Activated CD4-positive, alpha-beta T cell treated with anti-CD3 and anti-CD28 coated beads, Interleukin-2, amount 50 U/mL, for 24 hours (primary cell): ENCODE results near the gene BCR.

ENCODE experiments used
- DNase-seq, 2 donors: peaks; one replicate each; pipeline ENCODE4 v3.0.0-alpha.2; 2020; ENCODE audit warnings: low read depth in 1 of 2, low spot score in 1 of 2

BCR gene

DNA sequence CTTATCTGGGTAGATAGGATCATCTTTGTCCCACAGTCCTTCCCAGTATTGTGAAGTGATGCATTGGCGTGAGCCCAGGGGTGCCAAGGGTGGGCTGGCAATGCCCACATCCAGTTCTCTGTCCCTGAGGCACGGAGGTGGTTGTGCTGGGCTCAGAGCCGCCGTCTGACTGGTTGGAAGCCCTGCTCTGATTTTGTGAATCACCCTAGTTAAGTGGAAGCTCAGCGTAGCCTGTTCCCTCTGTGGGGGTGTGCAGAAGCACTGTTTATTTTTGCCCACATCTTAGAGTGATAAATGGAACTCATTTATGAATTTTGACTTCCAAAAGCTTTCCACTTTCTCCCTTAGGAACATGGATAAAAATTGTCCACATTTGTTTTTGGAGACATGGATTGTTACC is 13.6 kb downstream of the BCR start:
- no peak for DNase-seq

DNA sequence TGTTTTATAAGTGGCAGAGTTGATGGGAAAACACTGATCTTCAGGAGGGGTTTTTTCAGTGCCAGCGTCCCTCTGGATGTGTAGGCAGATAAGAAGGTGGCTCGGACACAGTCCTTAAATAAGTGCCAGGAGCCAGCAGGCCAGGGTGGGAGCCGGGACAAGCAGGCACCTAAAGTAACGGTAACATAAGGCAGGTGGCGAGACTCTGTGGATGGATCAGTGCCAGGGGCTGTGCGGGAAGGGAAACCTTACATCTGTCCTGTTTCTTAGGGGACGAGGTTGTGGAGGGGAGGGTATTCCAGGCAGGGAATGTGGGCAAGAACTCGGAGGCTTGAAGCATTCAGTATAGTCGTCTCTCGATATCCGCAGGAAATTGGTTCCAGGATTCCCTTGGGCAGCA is 15.9 kb downstream of the BCR start:
- no peak for DNase-seq

DNA sequence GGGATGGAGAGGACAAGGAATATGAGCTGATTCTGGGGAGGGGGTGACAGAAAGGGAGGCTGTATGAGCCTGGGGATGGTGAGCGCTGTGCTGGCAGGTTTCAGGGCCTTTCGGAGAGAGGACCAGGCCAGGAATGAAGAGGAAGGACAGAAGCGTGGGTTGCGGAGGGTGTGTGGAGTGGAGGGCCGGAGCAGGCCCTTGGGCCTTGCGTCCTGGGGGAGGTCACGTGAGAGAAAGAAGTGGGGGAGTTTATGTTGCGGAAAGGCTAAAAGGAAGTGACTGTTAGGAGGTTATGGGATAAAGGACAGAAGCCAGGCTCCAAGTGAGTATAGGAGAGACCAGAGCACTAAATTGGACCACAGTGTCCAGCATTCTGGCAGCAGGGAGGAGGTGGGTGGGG is 17.5 kb downstream of the BCR start:
- no peak for DNase-seq

DNA sequence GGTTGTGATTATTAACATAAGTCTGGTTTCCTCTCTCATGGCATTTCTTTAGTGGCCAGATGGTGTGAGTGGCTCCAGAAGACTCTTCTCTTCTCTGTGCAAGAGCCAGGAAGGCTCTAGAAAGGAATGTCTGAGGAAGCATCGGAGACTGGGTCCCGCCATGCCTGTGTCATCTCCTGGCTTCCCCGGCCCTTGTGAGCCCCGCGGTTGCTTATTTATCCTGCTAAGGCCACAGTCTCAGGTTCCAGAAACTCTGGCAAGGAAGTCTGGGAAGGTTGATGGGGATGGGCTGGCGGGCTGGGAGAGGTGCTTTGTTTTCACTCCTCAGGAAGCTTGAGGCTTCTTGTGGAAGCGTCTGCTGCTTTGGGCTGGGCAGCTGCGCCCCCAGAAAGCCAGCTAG is 18.9 kb downstream of the BCR start:
- no peak for DNase-seq

DNA sequence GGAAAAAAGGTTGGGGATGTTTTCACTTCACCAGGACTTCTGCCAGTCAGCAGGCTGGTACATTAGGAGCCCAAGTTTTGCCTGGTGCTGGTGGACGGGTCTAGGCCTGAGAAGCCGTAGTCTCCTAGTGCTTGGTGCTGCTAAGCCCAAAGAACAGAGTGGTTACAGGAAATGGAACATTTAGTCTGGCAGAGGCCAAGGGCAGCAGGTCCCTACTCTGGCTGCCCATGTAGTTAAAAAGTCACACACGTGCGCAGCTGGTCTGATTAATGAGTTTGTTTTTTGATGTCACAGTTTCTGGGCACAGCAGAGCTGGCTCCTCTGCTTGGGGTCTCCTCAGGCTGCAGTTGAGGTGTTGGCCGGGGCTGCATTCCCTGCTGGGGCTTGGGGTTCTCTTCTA is 20.6 kb downstream of the BCR start:
- no peak for DNase-seq

DNA sequence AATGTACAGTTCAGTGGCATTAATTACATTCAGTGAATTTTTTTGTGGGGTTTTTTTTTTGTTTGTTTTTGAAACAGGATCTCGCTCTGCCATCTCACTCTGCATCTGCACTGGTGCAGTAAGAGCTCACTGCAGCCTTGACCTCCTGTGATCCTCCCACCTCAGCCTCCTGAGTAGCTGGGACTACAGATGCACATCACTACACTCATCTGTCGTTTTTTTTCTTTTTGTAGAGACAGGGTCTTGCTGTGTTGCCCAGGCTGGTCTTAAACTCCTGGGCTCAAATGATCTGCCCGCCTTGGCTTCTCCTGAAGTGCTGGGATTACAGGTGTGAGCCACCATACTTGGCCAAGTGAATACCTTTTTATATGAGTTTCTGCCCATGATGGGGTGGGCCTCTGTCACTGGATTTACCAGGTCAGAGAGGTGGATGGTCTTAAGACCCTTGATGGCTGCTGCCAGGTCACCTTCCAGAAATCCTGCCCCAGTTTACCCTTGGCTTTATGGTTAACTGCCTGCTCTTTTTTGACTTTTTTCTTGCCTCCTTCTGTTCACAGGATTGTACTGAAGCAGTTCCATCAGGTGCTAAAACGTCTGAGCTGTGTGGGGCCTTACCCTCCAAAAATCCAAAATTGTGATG is 22.6 kb downstream of the BCR start:
- DNase-seq: no peak

DNA sequence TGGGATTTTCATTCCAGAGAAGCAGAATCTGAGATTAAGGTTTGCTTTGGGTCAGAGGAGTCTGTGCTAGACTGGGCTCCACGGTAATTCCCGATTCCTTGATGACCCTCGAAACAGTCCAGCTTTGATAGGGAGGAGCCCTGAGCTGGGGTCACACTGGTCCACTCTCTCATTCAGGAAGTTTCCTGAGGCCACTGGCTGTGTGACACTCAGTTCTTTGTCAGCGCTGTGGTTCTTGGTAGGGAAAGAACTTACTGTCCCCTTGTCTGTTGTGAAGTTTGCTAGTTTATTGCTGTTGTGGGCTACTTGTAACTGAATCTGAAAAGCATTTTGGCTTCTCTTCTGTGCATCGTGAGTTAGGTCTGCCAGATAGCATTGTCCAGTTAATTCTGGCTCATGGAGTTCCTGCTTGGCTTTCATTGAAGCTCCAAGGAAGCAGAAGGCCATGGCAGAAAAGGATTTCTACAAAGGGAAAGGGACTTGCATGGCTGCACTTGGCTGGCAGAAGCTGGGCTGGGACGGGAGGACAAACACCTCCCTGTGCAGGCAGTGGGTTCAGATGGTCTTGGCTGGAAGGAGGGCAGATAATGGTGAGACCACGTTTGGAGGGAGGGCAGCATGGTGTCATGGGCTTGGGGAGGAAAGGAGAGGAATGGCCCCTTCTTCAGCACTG is 23.3 kb downstream of the BCR start:
- no peak for DNase-seq

DNA sequence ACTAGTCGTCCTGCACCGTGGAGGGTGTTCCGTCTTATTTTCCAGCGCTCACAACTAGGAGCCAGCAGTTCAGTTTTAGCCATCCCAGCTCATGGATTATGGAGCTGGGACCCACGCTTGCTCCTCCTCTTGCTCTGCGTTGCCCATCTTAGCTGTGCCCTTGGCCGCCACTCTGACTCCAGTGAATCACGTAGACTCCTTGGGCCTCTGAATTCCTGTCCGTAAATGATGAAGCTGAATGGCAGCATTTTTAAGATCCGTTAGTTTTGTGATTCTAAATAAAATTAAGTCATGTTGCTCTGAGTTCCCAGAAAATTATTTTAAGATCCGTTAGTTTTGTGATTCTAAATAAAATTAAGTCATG is 23.8 kb downstream of the BCR start:
- DNase-seq: no peak

DNA sequence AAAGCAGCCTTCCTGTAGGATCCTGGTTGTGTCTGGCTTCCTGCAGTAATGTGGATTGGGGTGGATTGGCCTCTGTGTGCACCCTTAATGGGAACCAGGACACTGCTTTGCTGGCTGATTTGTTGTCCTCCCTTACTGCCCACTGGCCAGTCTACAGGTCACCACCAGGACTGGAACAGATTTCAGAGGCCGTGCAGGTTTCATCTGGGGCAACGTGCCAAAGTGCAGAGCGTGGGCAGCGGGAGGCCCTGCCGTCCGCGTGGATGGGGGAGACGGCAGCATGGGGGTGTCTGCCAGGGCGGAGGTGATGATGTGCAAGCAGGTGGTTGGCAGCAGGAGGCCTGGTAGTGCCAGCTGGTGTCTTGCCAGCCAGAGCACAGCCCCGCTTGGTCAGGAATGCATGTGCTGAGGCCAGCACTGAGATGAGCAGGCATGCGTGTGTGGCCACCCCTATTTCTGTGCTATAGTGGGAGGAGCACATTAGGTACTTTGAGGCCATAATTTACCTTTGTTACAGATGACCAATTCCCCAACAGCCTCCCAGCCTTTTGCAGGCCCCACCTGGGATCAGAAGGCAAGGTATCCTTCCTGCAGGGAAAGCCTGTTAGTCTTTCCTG is 24.3 kb downstream of the BCR start:
- no peak for DNase-seq

DNA sequence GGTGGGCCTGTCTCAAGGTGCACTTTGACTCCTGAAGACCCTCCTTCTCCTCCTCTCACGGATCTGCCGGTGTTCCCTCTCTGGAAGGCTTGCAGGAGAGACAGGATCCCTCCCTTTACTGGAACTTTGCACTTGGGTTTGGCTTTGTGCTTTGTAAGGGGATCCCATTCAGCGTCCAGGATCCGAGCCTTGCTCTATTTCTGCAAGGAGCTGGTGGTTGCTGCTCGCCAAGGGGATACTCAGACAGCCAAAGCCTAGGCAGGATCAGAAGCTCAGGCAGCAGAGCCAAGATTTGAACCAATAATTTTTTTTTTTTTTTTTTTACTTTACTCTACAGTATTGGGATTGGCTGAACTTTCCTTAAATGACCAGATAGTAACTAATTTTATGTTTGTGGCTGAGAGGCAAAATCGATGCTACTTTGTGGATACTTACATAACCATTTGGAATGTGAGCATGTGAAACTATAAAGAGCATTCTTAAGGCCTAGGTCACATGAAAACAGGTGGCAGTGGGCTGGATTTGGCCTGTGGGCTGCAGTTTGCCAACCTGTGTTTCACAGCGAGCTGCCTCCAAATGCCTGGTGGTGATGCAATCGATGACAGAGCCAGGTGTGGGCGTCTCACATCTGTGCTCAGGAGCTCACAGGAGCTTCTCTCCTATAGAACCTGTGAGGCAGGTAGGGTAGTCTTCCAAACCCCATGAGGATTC is 25.2 kb downstream of the BCR start:
- DNase-seq: no peak

DNA sequence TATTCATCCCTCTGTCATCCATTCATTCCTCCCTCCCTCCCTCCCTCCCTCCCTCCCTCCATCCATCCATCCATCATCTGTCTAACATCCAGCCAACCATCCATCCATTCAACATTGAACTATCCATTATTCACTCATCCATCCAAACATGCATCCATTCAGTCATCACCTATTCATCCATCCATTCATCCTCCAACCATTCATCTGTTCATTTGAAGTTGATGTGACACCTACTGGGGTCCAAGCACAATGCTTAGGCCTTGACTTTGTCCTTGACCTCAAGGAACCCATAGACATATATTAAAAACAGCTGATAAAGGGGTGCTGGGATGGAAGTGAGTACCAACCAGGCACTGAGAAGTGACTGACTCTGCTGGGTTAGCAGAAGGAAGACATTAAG is 26.6 kb downstream of the BCR start:
- no peak for DNase-seq

DNA sequence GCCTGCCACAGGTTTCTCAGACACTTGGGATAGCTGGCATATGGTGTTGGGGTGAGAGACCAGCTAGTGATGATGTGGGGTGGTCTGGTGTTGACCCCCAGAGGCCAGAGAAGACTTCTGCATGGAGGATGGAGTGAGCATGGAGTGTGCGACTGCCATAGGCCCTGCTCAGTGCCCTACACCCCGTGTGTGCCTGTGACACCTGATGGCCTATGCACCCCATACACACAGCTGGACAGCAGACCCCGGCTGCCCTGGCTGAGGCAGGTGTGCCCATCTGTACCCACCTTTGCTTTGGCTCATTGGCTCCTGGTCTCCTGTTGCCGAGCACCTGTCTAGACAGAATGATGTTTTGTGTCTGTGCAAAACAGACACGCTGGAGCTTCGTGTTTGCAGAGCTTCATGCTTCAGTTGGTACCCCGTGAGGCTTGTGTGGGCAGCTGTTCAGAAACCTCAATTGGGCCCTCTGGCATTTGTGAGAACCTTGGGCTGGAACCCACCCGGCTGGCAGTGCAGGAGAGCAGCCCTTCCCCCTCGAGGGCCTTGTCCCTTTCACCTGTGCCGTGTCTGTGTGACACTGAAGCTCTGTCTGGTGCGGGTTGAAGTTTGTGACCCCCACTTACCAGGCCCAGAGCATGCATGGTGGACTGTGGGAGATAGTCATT is 27.6 kb downstream of the BCR start:
- DNase-seq: no peak

DNA sequence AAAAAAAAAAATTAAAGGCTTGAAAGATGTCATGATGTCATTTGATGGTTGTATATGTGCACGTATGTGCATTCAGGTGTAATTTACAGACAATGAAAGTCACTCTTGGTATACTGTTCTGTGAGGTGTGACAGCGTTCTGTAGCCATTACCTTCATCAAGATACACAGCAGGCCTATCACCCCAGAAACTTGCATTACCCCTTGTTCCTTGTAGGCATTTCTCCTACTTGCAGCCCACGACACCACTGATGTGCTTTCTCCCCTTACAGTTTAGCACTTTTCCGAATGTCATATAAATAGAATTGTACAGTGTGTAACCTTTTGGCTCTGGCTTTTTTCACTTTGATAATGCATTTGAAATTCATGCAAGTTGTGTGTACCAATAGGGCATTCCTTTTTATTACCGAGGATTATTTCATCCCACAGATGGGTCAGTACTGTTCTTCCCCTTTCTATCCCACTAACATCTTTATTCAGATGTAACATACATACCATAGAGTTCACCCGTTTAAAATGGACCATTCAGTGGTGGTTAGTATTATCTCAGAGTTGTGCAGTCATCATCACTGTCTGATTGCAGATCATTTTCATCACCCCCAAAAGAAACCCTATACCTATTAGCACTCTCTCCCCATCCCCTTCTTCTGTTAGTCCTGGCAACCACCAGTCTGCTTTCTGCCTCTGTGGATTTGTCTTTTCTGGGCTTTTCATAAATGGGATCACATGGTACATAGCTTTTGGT is 30.3 kb downstream of the BCR start:
- no peak for DNase-seq

DNA sequence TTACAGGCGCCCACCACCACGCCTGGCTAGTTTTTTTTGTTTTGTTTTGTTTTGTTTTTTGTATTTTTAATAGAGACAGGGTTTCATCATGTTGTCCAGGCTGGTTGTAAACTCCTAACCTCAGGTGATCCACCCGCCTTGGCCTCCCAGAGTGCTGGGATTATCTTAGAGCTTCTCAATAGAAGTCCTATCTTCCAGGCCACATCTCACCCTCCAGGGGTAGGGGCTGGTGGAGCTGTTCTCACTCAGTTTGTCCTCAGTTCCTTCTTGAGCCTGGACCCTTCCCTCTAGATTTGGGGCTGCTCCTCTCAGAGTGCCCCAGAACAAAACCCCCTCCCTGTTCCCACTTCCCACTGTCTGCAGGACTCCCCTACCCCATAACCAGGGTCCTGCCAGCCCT is 31.3 kb downstream of the BCR start:
- no peak for DNase-seq

DNA sequence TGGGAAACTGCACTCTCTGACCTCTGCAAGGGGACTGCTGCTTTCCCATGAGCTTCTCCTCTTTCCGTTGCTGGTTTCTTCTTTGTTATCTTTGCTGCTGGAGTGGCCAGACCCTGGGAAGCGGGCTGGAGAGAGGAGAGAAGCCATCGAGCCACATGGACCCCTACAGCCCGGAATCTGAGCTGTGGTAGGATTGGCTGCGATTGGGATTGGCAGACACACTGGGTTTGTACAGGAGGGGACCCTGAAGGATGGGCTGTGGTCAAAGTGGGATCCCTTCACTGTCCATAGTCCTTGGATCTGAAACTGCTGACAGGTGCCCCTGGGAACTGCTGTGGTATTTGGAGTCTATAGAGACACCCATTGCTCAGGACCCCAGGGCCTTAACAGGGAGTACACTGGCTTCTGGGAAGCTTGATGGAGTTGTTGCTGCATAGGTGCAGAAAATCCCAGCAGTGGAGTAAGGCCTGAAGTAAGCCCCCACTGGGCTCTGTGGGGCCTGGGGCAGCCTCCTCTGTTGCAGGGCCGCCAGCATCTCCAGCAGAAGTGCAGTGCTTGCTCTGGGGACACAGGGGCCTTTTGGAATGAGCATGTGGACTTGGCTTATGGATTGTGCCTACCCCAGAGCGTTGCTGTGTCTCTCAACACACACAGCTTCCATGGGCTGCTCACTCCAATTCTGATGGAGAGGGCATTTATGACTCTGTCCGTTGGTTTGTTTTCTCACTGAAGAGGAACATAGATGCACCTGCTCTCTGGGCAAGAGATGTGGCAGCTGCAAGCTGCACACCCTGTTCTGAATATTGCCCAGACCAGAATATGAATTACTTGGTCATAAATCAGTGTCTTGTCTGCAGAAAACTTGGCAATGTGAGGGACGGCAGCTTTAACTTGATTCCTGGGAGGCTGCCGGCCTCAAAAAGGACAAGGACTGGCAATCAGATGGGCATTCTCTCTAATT is 32.0 kb downstream of the BCR start:
- DNase-seq: no peak

DNA sequence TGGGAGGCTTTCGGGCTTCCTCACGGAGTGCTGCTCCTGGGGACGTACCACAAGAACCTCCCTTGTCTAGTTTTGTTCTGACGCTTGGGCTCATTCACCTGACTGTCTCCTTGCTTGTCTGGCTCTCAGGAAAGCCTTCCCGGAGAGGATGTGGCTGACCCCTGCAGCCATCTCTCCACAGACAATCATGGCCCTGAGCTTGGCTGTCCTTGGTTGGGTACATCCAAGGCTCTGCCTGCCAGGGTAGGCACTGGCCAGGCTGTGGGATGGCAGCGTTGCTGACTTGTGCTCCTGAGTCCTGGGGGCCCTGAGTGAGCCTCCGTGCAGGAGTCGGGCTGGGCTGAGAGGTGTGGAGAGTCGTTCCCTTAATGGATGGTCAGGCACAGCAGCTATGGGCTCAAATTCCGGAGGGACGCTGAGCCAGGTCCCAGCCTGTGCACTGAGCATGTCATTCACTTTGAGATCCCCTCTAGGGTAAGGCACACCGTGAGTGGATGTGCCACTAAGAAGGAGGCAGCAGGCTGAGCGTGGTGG is 32.8 kb downstream of the BCR start:
- no peak for DNase-seq

DNA sequence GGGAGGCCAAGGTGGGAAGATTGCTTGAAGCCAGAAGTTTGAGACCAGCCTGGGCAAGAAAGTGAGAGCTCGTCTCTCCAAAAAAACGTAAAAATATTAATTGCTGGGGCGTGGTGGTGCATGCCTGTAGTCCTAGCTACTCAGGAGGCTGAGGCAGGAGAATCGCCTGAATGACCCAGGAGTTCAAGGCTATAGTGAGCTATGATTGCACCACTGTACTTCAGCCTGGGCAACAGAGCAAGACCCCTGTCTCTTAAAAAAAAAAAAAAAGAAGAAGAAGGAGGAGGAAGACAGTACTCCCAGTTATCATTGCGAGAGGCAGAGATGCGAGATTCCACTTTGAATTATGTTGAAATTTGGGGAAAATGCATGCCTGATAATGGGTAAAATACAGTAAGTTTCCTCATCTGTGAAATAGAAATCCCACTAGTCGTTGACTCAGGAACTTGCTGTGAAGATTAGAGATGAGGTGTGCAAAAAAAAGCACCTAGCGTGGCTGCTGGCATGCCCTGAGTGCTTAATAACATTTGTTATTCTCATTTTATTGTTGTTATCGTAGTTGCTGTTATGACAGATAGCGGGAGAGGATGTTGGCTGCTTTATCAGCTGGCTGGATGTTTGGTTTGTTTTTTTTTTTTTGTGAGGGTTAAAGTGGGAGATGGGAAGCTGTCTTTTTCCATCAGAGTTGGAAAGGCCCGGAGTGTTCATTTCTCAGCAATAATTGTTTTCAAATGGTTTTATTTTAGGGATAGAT is 33.4 kb downstream of the BCR start:
- no peak for DNase-seq

DNA sequence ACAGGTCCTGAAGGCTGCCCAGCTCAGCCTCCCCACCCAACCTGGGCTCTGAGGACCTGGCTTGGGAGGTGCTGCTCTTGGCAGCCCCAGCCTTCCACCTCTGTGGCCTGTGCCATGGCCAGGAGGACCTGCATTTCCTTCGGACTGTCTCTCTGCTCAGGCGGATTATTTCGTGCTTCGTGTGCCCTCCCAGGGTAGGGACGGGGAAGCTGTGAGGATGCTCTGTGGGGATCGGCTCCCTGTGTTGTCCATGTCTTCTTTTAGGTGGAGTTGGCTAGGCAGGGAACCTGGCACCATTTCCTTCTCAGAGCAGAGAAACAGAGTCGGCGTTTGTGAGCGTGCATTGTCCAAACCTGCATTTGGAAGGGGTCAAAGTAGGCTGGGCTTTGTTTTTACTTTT is 34.1 kb downstream of the BCR start:
- no peak for DNase-seq
